HG02852 (cell line): ENCODE data around the gene TCP11L2.
"Not testable (repeated sequence)": the region's sequence is repeated elsewhere in the genome, so short reads cannot be mapped to it uniquely, and the experiment has no call there.

Experiments
- ATAC-seq: cut with Tn5 transposase; IDR thresholded peaks from one replicate; pipeline ENCODE4 v1.9.1; 2021; ENCODE audit warnings: mild to moderate bottlenecking, moderate library complexity; ENCODE audit not compliant: unreplicated experiment

The TCP11L2 gene

GRCh38 chr12:106304001-106304421 lies 1.5 kb downstream of the TCP11L2 start:
- no peak for ATAC-seq

GRCh38 chr12:106304797-106305196 lies 2.3 kb downstream of the TCP11L2 start:
- no peak for ATAC-seq

DNA sequence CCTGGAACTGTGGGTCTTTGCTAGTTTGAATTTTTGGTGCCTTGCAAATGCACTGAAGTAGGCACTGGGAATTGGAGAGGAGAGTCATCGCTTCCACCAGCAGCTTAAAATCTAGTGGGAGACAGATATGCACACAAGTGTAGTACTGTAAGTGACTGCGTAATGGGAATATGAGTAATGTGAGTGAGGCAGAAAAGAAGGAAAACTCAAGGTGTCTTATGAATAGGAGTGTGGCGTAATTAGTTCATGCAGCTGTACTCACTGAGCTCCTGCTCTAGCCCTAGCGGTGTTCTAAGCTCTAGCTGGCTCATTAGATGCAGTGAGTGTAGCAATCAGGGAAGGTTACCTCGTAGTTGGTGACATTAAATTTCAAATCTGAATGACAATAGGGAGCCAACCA lies 2.8 kb downstream of the TCP11L2 start:
- no peak for ATAC-seq

GRCh38 chr12:106307181-106307580 lies 4.6 kb downstream of the TCP11L2 start:
- ATAC-seq = no peak

DNA sequence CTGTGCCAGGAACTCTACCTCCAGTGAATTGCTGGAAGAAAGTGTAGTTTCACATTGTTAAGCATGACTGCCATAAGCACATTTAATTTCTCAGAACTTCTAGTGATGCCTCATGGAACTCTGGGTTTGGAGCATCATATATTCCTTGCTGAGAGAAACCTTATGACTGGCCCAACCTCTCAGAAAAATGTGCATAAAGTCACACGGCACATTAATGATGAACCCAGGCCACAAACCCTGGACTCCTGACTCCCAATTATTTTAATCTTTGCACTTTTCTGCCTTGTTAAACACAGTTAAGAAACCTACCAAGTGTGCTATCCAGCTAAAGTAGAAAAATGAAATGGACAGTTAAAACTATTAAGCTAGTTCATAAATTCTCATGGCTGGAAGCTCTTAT lies 5.6 kb downstream of the TCP11L2 start:
- no peak for ATAC-seq

DNA sequence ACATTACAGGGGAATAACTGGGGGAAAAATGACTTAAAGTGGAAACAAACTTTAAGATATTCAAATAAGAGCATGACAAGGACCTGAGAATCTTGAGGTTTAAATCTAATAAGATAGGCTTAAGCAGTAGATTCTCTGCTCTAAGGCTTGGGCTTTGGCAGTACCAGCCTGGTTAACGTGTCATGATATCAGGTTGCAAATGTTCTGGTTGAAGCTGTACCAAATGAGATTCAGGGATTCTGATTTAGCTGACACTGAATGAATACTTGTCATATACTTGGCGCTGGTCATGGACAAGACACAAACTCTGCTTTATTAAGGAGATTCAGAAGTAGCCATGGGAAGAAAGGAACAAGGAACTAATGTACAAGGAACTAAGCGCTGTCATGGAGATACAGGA lies 6.1 kb downstream of the TCP11L2 start:
- no peak for ATAC-seq

DNA sequence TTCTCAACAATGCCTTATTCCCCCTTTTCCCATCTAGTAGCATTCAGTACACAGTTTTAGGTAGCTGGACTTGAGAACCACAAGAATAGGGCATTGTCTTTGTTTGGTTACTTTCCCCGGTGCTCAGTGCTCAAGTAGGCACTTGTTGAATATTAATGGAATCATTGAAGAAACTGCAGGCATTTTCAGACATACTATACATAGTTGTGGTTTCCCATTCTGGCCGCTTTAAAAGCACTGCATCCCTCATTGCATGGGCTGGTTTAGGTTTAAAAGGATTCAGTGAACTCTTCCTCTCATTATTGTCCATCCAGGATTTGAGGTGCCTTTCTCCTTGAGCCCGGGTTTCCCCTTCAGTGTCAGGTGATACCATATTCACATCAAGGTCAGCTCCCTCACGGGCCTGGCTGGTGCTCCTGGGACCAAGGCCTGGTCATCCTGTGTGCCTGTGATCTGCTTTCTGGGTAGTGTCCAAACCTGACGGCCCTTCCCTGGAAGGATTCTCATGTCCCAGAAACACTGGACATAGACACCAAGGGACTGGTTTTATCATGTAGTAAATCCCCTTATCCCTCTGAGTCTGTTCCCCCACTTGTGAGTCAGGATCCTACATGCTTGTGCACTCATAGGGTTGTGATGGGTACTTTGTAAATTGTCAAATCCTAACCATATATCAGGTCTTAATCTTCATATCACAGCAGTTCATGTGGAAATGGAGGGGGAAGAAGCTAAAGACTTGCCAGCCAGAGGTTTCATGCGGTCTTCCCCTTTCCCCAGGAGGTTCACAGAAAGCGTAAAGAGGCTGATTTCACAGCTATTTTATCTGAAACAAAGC lies 7.4 kb downstream of the TCP11L2 start:
- no peak for ATAC-seq

GRCh38 chr12:106310687-106311086 lies 8.2 kb downstream of the TCP11L2 start:
- ATAC-seq = no peak

DNA sequence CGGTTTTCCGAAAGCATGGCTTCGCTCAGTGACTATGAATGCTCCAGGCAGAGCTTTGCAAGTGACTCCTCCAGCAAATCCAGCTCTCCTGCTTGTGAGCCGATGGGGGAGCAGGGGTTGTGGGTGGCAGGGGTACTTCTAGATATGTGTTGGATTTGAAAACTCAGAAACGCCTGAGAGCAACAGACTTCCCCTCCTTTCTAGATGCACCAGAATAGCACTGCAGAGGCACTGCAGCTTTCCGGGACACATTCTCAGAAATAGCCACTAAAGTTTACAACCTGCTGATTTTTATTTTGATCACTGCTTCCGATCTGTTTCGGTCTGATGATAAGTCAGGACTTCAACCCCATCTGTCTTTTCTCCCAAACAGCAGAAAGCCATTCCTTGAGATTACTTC lies 8.6 kb downstream of the TCP11L2 start:
- ATAC-seq = no peak

GRCh38 chr12:106313413-106313812 lies 10.9 kb downstream of the TCP11L2 start:
- not testable (repeated sequence) for ATAC-seq

GRCh38 chr12:106315523-106315922 lies 13.0 kb downstream of the TCP11L2 start:
- ATAC-seq = no peak

DNA sequence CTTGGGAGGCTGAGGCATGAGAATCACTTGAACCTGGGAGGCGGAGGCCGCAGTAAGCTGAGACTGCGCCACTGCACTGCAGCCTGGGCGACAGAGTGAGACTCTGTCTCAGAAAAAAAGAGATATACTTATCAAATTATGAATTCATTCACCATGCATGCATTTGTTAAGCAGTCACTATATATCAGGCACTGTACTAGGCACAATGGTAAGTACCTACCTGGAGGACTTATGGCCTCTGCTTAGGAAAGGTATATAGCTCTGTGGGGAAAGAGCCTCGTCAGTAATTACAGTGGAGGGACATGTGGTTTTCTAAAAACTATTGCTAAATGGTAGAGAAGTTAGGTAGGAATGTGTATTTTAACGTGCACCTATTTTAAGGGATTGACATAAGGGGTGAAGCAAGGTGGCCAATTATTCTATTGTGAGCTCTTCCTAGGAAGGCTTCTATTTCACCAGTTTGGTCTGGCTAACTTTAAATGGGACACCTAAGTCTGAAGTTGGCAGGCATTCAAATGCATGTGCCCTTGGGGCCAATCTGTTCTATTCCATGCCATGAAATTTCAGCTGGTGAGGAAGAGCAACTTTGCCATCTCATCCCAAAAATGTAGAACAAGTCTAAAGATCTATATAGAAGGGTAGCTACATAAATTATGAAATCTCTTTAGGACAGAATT lies 15.0 kb downstream of the TCP11L2 start:
- no peak for ATAC-seq

DNA sequence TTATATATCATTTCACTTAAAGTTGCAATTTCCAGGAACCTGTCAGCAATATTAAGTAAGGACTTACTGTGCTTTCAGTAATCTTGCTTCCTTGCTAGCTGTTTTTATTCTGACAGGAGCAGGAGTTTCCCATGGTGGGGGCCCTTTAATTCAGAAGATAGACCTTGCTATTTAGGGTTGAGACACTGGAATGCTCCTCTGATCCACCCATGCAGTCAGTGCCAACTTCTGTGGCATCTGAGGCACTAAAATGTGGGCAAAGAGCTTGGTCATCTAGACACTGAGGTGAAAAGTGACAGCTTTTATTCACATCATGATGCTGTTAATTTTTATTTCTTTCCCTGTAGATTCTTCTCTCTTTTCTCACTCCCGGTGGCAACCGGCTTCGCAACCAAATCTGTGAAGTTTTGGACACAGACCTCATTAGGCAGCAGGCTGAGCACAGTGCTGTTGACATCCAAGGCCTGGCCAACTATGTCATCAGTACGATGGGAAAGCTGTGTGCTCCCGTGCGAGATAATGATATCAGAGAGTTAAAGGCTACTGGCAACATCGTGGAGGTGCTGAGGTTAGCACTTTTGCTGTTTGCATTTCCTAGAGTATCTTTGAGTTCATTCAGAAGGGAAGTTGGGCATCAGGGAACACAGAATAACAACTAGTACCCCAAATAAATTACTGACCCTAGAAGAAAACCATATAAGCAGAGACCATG lies 18.8 kb downstream of the TCP11L2 start:
- ATAC-seq = no peak

DNA sequence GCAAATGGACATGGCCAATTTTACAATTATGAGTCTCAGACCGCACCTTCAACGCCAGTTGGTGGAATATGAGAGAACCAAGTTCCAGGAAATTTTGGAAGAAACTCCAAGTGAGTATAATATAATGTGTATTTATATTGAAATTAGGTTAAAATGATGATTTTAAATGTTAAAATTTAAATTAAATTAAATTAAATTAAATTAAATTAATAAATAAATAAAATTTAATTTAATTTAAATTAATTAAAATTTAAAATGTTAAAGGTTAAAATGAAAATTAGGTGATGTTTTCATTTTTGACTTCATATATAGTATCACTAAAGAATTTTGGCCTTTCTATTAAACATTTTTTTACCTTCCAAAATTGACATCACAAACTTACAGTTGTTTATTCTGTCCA lies 21.0 kb downstream of the TCP11L2 start:
- no peak for ATAC-seq

GRCh38 chr12:106327309-106327869 lies 24.9 kb downstream of the TCP11L2 start:
- no peak for ATAC-seq

DNA sequence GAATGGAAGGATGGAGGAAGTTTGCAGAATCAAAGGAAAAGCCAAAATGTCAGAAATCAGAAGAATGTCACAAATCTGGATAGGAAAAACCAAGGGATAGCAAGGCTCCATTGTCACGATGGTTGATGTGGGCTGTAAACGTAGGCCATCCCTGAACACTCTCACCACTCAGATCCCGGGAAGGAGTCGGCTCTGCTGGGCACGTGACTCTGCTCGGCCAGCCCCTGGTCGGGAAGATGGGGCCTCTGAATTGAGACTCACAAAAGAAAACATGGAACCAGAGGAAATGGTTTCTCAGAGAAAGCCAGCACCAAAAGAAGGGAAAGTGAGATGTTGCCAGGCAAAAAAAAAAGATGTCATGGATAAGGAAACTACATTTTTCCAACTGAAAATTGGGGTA lies 26.2 kb downstream of the TCP11L2 start:
- no peak for ATAC-seq

DNA sequence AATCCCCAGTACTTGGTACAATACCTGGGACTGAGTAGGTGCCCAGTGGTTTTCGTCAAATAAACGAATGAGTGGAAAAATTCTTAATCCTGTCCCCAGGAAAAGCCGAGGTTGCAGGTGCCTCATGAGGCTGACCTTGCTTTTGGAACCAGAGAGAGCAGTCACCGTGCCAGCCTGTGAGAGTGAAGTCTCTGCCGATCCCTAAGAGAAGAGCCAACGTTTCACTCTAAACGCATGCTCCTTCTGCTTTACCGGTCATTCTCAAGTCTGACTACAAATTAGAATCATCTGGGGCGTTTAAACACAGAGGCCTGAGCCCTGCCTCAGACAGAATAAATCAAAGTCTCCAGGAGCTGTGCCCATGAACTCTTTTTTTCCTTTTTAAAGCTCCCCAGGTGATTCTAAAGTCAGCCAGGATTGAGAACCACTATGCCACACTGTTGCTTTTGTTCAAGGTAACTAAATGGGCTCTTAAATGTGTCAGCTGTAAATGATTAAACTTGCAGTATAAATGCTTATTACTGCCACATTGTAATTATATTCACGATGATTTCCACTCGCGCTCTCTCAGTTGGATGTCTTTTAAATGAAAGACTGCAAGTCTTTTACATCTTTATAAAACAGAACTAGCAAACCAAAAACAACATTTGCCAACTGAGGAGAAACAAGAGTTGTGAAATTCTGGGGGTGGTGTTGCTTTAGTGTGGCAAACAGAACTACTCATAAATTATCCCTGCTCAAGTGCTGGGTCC lies 26.9 kb downstream of the TCP11L2 start:
- no peak for ATAC-seq

DNA sequence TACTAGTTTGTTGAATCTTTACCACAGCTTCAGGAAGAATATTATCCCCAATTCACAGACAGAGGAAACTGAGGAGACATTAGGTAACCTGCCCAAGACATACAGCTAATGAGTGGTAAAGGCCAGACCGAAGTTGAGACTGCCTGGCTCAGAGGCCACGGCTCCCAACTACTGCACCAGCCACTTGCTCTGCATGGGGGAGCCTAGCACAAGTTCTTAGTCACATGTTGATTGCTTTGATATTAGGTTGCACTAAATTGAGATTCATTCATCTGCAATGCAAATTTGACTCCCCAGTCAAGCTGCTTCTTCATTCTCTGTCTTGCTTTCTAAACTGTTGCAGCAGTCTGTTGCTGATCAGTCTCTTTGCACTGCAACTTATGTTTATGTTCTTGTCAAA lies 29.1 kb downstream of the TCP11L2 start:
- ATAC-seq = no peak

DNA sequence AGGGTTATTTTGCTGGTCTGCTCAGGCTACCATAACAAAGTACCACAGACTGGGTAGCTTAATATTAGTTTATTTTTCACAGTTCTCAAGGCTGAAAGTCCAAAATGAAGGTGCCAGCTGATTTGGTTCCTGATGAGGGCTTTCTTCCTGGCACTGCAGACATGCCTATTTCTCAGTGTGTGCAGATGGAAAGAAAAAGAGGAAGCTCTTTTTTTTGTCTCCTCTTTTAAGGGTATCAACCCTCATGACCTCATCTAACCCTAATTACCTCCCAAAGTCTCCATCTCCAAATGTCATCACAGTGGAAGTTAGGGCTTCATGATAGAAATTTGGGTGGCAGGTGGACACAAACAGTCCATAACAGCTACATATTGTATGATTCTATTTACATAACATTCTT lies 30.0 kb downstream of the TCP11L2 start:
- ATAC-seq = no peak

DNA sequence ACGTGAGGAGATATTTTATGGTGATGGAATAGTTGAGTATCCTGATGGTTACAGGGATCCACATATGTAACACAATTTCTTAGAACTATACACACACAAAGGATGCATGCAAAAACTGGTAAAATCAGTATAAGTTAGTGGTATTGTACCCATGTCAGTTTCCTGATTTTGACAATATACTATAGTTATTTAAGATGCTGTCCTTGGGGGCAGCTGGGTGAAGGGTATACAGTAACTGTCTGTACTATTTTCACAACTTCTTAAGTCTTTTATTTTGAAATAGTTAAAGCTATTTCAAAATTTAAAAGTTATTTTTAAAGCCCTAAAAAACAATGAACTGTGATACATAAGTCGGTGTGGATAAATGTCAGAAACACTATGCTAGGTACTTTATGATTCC lies 30.5 kb downstream of the TCP11L2 start:
- no peak for ATAC-seq

- ATAC-seq = no peak
These were observed 31.2 kb downstream of the TCP11L2 start for GRCh38 chr12:106333756-106334155.
